Thymus (tissue), 11 donors: ENCODE data around the gene STAT3. TPM values are rescaled to one million over a fixed set of nuclear protein-coding genes. Genes with fewer than 3 reads are reported as not detected.
A peak's percentile ranks its signal among the peaks of the same experiment; 100 is the strongest.

Experiments used
- DNase-seq, 9 donors: peaks; one replicate each; pipeline ENCODE4 v3.0.0-alpha.2; 2013; ENCODE audit warnings: low spot score in 9 of 9, low read depth in 6 of 9, missing footprints in 1 of 9
- H3K27ac ChIP-seq, 2 donors: one replicate each; pipeline ENCODE4 v1.5.1; 2013; ENCODE audit warnings: control low read depth in 1 of 2, low read depth in 1 of 2, low read length in 1 of 2, mild to moderate bottlenecking in 1 of 2, moderate library complexity in 1 of 2
- H3K27me3 ChIP-seq, 2 donors: one replicate each; pipeline ENCODE4 v1.5.1; 2013; ENCODE audit warnings: low read length in 1 of 2; ENCODE audit not compliant: control insufficient read depth in 2 of 2, insufficient read depth in 1 of 2
- H3K36me3 ChIP-seq, 2 donors: one replicate each; pipeline ENCODE4 v1.5.1; 2013; ENCODE audit warnings: low read length in 1 of 2, mild to moderate bottlenecking in 1 of 2, moderate library complexity in 1 of 2; ENCODE audit not compliant: control insufficient read depth in 2 of 2, insufficient read depth in 2 of 2
- H3K4me1 ChIP-seq, 2 donors: one replicate each; pipeline ENCODE4 v1.5.1; 2013; ENCODE audit warnings: low read length in 2 of 2; ENCODE audit not compliant: control insufficient read depth in 2 of 2, insufficient read depth in 2 of 2
- H3K4me3 ChIP-seq, 2 donors: one replicate each; pipeline ENCODE4 v1.5.1; 2013; ENCODE audit warnings: low read length in 2 of 2, control low read depth in 1 of 2, mild to moderate bottlenecking in 1 of 2
- H3K9me3 ChIP-seq, 2 donors: one replicate each; pipeline ENCODE4 v1.5.1; 2013; ENCODE audit warnings: low read length in 1 of 2, mild to moderate bottlenecking in 1 of 2; ENCODE audit not compliant: control insufficient read depth in 2 of 2, insufficient read depth in 1 of 2
- WGBS: extraction: QIAGEN DNeasy Blood & Tissue Kit; methylation state at CpG from one replicate; pipeline ENCODE4 v1.1.7; 2013; 5-methylcytosine and 5-hydroxymethylcytosine counted together
- polyA plus RNA-seq: library from polyadenylated mRNA; stranded (reverse); fragments of 200-250 nt; gene quantifications from one replicate; pipeline ENCODE4 v1.2.3, GENCODE V29; 2013
- total RNA-seq: library from RNA; stranded (reverse); fragments of 120-200 nt; gene quantifications from one replicate; pipeline ENCODE4 v1.2.4, GENCODE V29; 2013
- donor health status: healthy.

The STAT3 gene
- total and polyA plus RNA-seq, 2 donors, result 57.6 to 69.2 TPM

- peak in 1 of 9 donors; percentile 24 for DNase-seq
- H3K4me1 ChIP-seq, result peaks cover 53 to 100% of the 10 kb centered on the region in 2 donors
- H3K36me3 ChIP-seq, result peaks cover 34 to 64% of the 10 kb centered on the region in 2 donors
- H3K27me3 ChIP-seq, result no peaks in the 10 kb centered on the region
- H3K9me3 ChIP-seq, result peaks cover 0 to 11% of the 10 kb centered on the region in 2 donors
- H3K27ac ChIP-seq, result peak overlapping the region; percentile 92 to 99
- peak overlapping the region; percentile 46 to 49 for H3K4me3 ChIP-seq
- WGBS, result 11% methylated on average over 5 of the region's 5 CpGs
Measured at GRCh38 chr17:42312035-42312284, 76.3 kb downstream of the STAT3 start.

- WGBS, result 77% methylated on average over 19 of the region's 19 CpGs
- peaks cover 34 to 62% of the 10 kb centered on the region in 2 donors for H3K36me3 ChIP-seq
- H3K4me1 ChIP-seq, result peaks cover 48 to 96% of the 10 kb centered on the region in 2 donors
- no peaks in the 10 kb centered on the region for H3K27me3 ChIP-seq
- peak in 5 of 9 donors; percentile 41 to 84 (median 68) for DNase-seq
- H3K4me3 ChIP-seq, result peak overlapping the region in 1 of 2 donors; percentile 49
- H3K9me3 ChIP-seq, result peaks cover 0 to 11% of the 10 kb centered on the region in 2 donors
- H3K27ac ChIP-seq, result peak overlapping the region; percentile 92 to 99
Measured at GRCh38 chr17:42311240-42312034, 76.8 kb downstream of the STAT3 start.

GRCh38 chr17:42310787-42311215 lies 77.4 kb downstream of the STAT3 start:
- Histone ChIP-seq H3K4me3 (no peak overlapping the region), H3K36me3 (peaks cover 34 to 67% of the 10 kb centered on the region in 2 donors), H3K4me1 (peaks cover 44 to 96% of the 10 kb centered on the region in 2 donors), H3K27ac (peak overlapping the region; percentile 25 to 99), H3K9me3 (peaks cover 0 to 11% of the 10 kb centered on the region in 2 donors), H3K27me3 (no peaks in the 10 kb centered on the region)
- DNase-seq, result peak in 3 of 9 donors; percentile 36 to 66 (median 44)
- WGBS, result 80% methylated on average over 9 of the region's 9 CpGs

- DNase-seq, result peak in 5 of 9 donors; percentile 59 to 90 (median 78)
- Histone ChIP-seq H3K27ac (peak overlapping the region; percentile 36 to 99), H3K9me3 (peaks cover 0 to 11% of the 10 kb centered on the region in 2 donors), H3K4me3 (no peak overlapping the region), H3K27me3 (no peaks in the 10 kb centered on the region), H3K36me3 (peaks cover 33 to 72% of the 10 kb centered on the region in 2 donors), H3K4me1 (peaks cover 37 to 95% of the 10 kb centered on the region in 2 donors)
- WGBS, result 79% methylated on average over 19 of the region's 19 CpGs
Measured at GRCh38 chr17:42309986-42310786, 78.1 kb downstream of the STAT3 start.

GRCh38 chr17:42309142-42309541 lies 79.1 kb downstream of the STAT3 start:
- WGBS, result 96% methylated on average over 9 of the region's 9 CpGs
- H3K4me3 ChIP-seq, result no peak overlapping the region
- peaks cover 36 to 74% of the 10 kb centered on the region in 2 donors for H3K36me3 ChIP-seq
- peaks cover 29 to 84% of the 10 kb centered on the region in 2 donors for H3K4me1 ChIP-seq
- peak overlapping the region in 1 of 2 donors; percentile 8 for H3K27ac ChIP-seq
- no peaks in the 10 kb centered on the region for H3K27me3 ChIP-seq
- no peak for DNase-seq
- H3K9me3 ChIP-seq, result peaks cover 0 to 11% of the 10 kb centered on the region in 2 donors

GRCh38 chr17:42308446-42308845 lies 79.8 kb downstream of the STAT3 start:
- Histone ChIP-seq H3K36me3 (peaks cover 35 to 74% of the 10 kb centered on the region in 2 donors), H3K27ac (peak overlapping the region in 1 of 2 donors; percentile 25), H3K4me1 (peaks cover 22 to 77% of the 10 kb centered on the region in 2 donors), H3K4me3 (no peak overlapping the region), H3K27me3 (no peaks in the 10 kb centered on the region), H3K9me3 (peaks cover 0 to 11% of the 10 kb centered on the region in 2 donors)
- DNase-seq, result no peak
- 94% methylated on average over 7 of the region's 7 CpGs for WGBS

- peaks cover 35 to 79% of the 10 kb centered on the region in 2 donors for H3K36me3 ChIP-seq
- 96% methylated on average over 19 of the region's 19 CpGs for WGBS
Measured at GRCh38 chr17:42307362-42307927, 80.8 kb downstream of the STAT3 start.

GRCh38 chr17:42306385-42306667 lies 81.9 kb downstream of the STAT3 start:
- WGBS, result over 99% methylated on average over 5 of the region's 5 CpGs
- H3K4me1 ChIP-seq, result peaks cover 15 to 56% of the 10 kb centered on the region in 2 donors
- H3K27me3 ChIP-seq, result no peaks in the 10 kb centered on the region
- peaks cover 0 to 8% of the 10 kb centered on the region in 2 donors for H3K9me3 ChIP-seq
- no peak overlapping the region for H3K4me3 ChIP-seq
- peak overlapping the region; percentile 48 to 50 for H3K27ac ChIP-seq
- peaks cover 41 to 88% of the 10 kb centered on the region in 2 donors for H3K36me3 ChIP-seq
- DNase-seq, result no peak

More at GRCh38 chr17:42307362-42307927, 80.8 kb downstream of the STAT3 start:
- Histone ChIP-seq H3K9me3 (peaks cover 0 to 11% of the 10 kb centered on the region in 2 donors), H3K27ac (peak overlapping the region in 1 of 2 donors; percentile 4), H3K4me1 (peaks cover 20 to 68% of the 10 kb centered on the region in 2 donors), H3K27me3 (no peaks in the 10 kb centered on the region), H3K4me3 (peak overlapping the region in 1 of 2 donors; percentile 8)
- no peak for DNase-seq
